ENCODE measurements around the gene ZNF33B.
A peak's percentile ranks its signal among the peaks of the same experiment; 100 is the strongest.

Gene ZNF33B

DNA sequence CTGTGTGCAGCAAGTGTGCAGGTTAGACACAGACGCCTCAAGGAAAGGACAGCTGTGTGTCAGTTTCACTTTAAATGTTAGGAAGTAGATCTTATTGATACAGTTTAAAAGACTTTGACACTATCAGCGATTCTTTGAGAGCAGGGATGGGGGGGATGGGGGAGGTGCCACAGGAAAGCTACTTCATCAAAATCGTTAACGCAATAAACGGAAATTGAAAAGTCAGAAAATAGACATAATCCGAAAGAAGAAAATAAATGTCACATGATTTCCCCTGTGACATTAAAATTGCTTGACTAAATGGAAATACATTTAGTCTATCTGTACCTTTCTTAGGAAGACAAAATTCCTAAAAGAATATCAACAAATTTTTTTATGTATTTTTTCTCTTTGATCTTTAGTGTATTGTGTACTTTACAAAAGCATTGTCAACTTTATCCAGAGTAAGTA lies 476 bp upstream of the ZNF33B start:
- TF ChIP-seq, protein P1, sequence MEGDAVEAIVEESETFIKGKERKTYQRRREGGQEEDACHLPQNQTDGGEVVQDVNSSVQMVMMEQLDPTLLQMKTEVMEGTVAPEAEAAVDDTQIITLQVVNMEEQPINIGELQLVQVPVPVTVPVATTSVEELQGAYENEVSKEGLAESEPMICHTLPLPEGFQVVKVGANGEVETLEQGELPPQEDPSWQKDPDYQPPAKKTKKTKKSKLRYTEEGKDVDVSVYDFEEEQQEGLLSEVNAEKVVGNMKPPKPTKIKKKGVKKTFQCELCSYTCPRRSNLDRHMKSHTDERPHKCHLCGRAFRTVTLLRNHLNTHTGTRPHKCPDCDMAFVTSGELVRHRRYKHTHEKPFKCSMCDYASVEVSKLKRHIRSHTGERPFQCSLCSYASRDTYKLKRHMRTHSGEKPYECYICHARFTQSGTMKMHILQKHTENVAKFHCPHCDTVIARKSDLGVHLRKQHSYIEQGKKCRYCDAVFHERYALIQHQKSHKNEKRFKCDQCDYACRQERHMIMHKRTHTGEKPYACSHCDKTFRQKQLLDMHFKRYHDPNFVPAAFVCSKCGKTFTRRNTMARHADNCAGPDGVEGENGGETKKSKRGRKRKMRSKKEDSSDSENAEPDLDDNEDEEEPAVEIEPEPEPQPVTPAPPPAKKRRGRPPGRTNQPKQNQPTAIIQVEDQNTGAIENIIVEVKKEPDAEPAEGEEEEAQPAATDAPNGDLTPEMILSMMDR (conservative IDR thresholded peaks at IDR 0.05; ENCODE audit: low read depth), result no peak
- POLR2A ChIA-PET (ENCODE audit: low non-redundant PET), result interaction anchor here (0.6 kb wide), 2 partner anchors 40 to 437 kb away, joined by 4 read pairs; no protein-coding TSS in a partner anchor
- H3K27ac ChIP-seq, result peak overlapping the region; percentile 98
- CTCF ChIA-PET, result no interaction called here
- no peak for DNase-seq (ENCODE audit: low spot score)

DNA sequence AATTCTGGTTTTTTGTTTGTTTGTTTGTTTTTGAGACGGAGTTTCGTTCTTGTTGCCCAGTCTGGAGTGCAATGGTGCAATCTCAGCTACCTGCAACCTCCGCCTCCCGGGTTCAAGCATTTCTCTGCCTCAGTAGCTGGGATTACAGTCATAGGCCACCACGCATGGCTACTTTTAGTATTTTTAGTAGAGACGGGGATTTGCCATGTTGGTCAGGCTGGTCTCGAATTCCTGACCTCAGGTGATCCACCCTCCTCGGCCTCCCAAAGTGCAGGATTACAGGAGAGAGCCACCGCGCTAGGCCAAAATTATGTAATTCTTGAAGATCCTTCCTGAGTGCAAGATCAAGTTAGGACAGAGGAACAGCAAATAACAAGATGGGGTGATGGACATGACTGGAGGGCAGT lies 719 bp downstream of the ZNF33B start:
- ChIA-PET CTCF (interaction anchor here (0.5 kb wide), 1 partner anchor 116 kb away, joined by 3 read pairs; no protein-coding TSS in a partner anchor), POLR2A (ENCODE audit: low non-redundant PET) (no interaction called here)
- DNase-seq (ENCODE audit: low spot score), result no peak
- TF ChIP-seq, protein P1 (conservative IDR thresholded peaks at IDR 0.05; ENCODE audit: low read depth), result no peak
- peak overlapping the region; percentile 98 for H3K27ac ChIP-seq

DNA sequence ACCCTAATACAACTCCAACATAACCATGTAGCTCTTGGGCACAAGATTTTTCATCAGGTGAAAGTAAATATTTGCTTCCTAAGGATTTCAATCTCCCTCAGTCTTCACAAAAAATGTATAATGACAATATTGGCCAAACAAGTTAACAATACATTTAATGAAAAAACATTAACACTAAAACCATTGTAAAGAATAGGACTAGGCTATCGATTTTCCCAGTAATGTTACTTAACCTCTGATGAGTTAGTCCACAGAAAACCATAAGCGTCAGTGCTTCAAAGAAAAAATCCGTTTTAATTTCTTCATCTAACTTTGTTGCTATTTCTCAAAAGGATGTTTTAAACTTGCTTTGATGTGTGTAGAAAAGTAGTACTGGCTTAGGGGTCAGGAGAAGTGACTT lies 1.2 kb downstream of the ZNF33B start:
- no peak overlapping the region for H3K27ac ChIP-seq
- TF ChIP-seq, protein P1 (conservative IDR thresholded peaks at IDR 0.05; ENCODE audit: low read depth), result no peak
- CTCF ChIA-PET, result interaction anchor here (0.5 kb wide), 1 partner anchor 116 kb away, joined by 3 read pairs; no protein-coding TSS in a partner anchor
- POLR2A ChIA-PET (ENCODE audit: low non-redundant PET), result no interaction called here
- DNase-seq (ENCODE audit: low spot score), result no peak

DNA sequence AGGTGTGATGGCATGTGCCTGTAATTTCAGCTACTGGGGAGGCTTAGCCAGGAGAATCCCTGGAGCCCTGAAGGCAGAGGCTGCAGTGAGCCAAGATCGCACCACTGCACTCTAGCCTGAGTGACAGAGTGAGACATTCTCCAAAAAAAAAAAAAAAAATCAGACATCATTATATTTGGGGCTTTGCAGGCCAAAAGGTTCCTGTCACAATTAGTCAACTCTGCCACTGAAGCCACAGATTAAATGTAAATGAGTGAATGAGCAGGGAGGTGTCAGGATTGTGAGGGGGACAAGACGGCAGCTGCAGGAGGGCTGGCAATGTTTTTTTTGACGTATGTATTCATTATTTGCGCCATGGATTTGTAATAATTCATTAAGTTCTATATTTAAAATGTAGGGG lies 3.3 kb downstream of the ZNF33B start:
- no peak overlapping the region for H3K27ac ChIP-seq
- TF ChIP-seq, protein P1 (conservative IDR thresholded peaks at IDR 0.05; ENCODE audit: low read depth), result no peak
- CTCF ChIA-PET, result no interaction called here
- no peak for DNase-seq (ENCODE audit: low spot score)
- POLR2A ChIA-PET (ENCODE audit: low non-redundant PET), result no interaction called here

DNA sequence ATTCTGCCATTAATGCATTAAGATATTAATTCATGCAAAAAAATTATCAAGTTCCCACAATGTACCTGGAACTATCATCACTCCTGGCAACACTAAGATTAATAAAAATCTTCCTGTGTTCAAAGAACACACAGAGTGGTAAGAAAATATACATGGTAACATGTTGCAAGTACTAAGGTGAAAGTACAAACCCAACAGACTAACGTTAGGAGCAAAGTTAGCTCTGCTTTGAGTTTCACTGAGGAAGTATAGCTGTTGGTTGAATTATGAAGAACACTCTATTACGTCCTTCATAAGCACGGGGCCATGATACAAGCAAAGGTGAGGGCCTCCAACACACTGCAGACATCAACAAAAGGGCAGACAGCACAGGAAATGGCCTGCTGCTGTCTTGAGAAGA lies 5.8 kb downstream of the ZNF33B start:
- TF ChIP-seq, protein P1 (conservative IDR thresholded peaks at IDR 0.05; ENCODE audit: low read depth), result no peak
- no peak for DNase-seq (ENCODE audit: low spot score)
- ChIA-PET CTCF (no interaction called here), POLR2A (ENCODE audit: low non-redundant PET) (no interaction called here)
- H3K27ac ChIP-seq, result no peak overlapping the region

DNA sequence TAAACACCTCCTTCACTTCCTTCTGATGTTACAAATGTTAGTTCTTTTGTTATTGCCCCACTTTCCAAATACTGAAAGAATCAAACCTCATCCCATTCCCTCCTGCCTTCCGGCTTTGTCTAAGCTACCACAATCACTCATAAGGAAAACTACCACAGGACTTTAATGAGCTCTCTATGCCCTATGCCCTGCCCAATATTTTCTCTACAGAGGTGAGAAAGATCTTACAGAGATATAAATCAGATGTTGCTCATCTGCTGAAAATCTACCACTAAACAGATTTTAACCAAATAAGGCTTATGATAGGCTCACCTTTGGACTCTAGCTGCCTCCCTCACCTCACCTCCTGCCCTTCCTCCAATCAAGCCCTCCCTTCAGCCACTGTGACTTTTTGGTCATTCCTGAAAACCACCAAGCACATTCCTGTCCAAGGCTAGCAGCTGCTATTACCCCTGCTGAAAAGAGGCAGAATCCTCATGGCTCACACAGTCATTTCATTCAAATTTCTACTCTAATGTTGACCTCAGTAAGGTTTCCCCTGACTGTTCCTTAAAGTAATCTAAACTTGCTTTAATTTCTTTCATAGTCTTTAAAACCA lies 7.7 kb downstream of the ZNF33B start:
- ChIA-PET POLR2A (ENCODE audit: low non-redundant PET) (no interaction called here), CTCF (no interaction called here)
- DNase-seq (ENCODE audit: low spot score), result no peak

More for the DNA sequence above, 7.7 kb downstream of the ZNF33B start:
- TF ChIP-seq, protein P1 (conservative IDR thresholded peaks at IDR 0.05; ENCODE audit: low read depth), result no peak
- H3K27ac ChIP-seq, result no peak overlapping the region

Data from RWPE1 (cell line).